Measurements from ENCODE around the gene SLC25A21.

The SLC25A21 gene

DNA sequence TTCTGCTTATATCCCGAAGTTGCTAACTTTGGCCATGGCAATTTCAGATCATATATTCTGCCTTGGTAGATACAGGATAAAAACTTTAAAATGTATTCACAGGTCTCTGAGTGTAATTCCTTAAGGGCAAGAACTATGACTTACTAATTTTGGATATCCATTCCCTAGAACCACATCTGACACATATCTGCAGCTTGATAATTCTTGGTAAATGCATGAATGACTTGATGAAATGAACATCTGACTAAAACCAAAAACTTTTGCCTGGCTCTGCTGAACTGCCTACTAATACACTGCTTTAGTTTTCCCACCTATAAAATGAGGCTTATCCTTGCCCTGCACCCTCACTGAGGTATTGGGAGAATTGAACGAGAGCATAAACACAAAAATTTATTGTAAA, 32.2 kb downstream of the SLC25A21 start:
- no peak for DNase-seq

DNA sequence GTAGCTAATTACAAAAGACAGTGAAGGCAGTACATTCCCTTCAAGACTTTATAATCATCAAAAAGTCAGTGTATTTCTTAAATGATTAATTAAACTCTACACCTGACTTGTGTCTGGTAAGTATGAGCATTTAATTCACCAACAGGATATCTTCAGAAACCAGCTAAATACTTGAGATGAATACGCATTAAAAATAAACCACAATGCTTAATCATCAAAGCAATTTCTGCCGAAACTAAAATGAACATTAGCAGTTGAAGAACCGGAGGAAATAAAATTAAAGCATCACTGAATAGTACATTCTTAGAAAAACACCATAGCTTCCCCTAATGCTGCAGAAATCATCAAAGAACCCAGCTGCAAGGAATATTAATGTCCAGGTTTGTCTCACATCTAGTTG, 32.7 kb downstream of the SLC25A21 start:
- no peak for DNase-seq

DNA sequence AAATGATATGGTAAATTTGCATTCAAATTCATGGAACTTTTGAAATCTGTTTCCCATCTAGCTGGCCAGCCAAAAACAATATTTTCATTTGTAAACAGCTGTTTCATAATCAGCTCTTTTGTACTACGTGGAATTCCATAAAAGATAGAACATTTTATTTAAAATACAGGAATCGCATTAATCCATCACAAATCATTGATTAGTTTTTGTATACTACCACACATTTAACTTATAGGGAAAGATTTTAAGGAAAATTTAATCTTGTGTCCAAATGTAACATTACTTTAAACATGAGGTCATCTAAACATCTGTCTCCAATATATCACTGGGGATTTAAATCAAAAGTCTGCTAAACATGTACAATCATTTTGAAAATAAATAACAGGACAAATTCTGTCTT, 33.5 kb downstream of the SLC25A21 start:
- no peak for DNase-seq

DNA sequence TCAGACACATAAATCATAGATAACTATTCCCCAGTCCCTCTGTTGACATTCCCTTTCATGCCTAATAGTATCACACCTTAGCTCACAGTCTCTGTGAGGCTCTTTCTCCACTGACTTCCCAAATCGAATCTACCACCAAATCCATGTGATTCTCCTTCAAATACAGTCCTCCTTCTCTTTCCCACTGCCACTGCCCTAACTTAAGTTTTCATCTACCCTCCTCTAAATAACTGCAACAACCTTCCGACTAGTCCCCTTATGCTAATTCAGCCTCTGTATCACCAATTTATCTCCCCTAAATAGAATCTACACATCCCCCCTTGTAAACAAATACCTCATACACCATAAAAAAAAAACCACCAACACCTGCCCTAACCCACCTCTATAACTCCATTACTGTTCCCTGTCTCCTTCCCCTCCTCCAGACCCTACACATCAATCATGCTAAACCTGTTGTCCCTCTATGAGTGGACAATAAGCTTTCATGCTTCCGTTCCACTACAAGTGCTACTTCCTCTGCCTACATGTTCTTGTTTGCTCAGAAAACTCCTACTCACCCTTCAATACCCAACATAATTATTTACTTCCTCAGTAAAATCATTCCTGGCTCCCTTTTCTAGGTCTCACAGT, 39.0 kb downstream of the SLC25A21 start:
- DNase-seq = no peak

DNA sequence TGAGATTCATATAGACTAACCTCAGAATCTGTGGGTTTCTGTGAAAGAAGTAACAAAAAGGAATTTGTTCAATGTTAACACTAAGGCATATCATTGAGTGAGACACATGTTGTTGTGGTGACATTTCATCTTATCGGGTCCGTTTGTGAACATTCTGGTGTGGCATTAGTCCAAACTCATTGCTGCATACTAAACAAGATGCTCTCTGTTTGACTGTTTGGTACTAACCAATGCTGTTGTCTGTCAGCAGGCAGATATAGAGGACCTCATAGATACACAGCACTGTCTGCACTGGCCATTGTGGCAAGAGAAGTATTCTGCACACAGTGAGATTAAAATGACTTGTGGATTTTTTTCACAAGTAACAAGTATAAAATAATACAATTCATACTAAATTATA, 41.2 kb downstream of the SLC25A21 start:
- DNase-seq = no peak

DNA sequence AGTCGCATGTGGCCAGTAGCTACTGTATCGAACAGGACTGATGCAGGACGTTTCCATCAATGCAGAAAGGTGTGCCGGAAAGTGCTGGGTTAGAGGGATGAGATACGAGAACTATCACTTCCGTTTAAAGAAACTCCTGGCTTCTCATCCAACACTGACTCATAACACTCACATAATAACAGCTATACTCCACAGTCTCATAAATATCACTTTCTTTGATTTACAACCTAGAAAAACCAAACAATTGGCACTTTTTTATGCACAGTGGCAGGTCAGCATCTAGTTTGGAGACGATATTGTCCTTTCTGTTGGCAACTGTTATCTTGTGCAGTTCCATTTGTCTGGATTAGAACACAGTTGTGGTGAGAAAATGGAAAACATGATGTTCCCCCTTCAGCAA, 43.4 kb downstream of the SLC25A21 start:
- DNase-seq = no peak

DNA sequence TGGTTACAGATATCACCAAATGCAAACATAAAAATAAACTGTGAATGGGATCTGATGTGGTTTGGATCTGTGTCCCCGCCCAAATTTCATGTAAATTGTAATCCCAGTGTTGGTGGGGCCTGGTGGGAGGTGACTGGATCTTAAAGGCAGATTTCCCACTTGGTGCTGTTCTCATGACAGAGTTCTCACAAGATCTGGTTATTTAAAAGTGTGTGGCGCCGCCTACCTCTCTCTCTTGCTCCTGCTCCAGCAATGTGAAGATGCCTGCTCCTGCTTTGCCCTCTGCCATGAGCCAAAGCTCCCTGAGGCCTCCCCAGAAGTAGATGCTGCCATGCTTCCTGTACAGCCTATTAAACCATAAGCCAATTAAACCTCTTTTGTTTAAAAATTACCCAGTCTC, 47.8 kb downstream of the SLC25A21 start:
- no peak for DNase-seq

DNA sequence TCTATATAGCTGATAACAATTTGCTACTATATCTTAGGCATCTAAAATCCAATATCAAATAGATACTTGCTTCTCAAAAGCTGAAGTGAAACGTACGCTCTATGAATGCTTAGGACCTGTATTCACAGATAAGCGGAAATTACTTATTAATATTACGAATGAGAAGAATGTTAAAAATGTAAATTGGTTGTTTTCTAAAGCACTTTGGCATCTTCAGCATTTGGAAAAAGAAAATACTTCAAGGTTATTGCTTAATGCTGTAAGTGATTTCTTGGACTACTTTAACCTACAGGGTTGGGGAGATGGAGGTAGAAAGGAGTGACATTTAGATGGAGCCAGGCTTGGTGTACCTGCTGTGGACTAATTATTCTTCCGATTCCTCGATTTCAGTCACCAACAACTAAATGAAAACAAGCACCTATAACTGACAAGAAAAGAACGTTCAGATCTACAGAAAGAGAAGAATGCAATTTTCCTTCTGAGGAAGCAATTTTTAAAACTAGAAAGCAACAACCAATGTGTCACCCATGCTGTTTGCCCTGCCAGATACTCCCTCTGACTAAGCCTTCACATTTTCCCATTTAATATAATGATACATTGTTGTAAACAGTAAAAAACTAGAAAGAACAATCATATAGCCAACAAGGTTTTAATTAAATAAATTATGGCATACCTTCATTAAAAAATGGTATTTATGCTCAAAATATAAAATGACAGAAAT, 49.3 kb downstream of the SLC25A21 start:
- DNase-seq = no peak

DNA sequence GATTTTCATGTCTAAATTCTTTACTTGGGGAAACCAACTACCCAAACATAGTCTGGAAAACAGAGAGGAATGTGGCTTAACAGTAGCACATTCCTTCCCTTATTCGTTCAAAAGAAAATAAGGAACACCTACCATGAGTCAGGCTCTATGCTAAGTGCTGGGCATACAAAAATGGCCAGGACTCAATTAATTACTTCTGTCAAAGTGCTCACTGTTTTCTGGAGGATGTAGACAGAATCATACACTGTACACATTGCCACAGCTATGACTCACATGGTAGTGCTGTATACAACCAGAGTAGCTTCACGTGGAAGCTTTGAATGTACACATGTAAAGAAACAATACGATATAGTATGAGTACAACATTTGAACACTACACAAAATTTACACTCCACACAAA, 50.1 kb downstream of the SLC25A21 start:
- no peak for DNase-seq

DNA sequence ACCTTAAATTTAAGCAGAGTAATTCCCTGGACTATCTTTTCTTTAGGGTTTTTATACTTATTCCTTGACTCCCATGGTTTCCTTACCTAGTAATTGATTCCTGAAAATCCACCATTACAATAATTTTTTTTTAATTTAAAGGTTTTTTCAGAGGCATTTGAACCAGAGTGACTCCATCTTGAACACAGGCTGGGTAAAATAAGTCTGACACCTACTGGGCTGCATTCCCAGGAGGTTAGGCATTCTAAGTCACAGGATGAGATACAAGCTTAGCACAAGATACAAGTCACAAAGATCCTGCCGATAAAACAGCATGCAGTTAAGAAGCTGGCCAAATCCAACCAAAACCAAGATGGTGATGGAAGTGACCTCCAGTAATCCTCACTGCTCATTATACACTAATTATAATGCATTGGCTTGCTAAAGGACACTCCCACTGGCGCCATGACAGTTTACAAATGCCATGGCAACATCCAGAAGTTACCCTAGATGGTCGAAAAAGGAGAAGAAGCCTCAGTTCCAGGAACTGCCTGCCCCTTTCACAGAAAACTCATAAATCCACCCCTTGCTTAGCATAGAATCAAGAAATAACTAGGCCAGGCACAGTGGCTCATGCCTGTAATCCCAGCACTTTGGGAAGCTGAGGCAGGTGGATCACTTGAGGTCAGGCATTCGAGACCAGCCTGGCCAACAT, 53.6 kb downstream of the SLC25A21 start:
- no peak for DNase-seq

DNA sequence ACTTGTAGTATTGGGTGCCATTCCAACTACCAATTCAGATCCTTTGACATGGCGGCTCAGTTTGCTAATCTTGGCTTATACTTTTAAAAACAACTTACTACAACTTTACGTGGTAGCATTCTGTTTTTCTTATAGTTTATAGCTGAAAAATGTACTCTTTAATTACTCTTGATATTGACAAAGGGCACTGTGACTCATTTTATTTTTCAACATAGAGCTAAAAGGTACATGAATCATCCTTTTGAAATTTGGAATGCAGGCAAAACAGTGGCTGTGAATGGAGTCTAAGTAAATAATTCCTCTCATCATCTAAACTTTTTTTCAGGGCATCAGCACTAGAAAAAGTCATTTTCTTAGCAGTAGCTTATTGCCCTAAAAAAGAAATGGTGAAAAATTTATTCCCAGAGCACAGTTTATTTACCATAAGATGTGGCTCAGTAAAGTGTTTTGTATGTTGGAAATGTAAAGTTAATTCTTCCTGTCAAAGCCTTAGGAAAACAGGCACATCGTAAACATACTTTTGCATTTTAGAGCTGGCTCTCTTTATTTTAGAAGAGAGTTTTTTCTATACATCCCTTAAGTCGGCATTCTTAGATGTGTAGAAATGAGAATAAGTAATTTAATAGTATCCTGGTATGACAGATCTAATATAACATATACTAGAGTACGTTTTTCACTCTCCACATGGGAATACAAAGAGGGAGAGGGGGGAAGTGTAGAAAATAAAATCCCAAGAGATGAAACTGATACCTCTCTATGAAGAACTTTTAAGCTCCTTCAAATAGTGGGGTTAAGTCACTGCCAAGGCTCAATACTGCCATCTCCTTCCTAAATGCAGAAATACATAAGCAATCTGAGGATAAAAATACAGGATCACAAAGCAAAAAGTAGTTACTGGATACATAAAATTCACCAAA, 55.2 kb downstream of the SLC25A21 start:
- DNase-seq = no peak

DNA sequence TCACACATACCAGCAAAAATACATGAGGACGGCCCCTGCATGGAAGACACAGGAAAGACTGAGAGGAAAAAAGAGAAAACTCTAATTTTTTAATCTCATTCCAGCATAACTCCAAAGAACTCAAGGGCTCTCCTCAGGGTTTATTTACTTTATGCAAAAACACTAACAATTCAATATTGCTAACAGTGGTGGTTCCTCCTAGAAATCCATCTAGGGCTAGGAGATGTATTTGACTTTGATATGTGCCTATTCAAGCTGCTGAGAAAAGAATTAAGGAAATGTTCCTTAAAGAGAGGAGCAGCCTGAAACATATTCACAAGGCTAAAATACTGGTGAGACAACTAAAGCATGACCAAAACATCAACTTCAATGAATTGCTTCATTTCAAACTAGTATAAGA, 57.0 kb downstream of the SLC25A21 start:
- DNase-seq = no peak

DNA sequence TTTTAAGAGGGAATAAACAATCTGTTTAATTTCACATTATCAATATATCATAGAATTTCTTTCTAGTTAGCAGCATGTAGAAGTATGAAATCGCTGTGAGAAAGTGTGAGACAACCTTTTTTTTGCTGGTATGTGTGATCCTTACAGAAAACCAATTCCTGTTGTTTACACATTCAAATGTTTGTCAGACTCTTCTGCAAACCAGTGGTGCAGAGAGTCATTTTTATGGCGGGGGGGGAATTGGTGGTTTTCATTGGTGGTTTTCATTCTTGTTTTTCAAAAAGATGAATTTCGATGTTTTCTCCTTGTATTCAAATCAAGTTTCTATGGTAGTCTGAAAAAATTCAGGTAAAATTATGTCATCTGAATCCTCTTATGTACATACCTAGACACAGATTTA, 57.8 kb downstream of the SLC25A21 start:
- no peak for DNase-seq

DNA sequence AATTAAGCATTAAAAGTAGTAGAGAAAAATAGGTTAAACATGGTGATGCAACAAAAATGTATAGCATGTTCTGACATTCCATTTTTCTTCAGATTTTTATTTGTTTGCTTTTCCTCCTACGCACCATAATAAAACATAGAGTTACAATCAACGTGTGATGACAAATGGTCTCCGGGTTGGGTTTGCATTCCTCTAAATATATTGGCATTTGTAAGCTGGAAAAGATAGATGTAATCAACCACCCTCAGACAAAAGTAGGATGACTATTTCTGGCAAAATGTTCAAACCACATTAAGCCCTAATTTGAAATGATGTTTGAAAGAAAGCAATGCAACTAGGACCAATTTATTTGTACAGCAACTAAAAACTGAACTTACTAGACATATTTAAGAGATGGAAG, 58.4 kb downstream of the SLC25A21 start:
- DNase-seq = no peak

DNA sequence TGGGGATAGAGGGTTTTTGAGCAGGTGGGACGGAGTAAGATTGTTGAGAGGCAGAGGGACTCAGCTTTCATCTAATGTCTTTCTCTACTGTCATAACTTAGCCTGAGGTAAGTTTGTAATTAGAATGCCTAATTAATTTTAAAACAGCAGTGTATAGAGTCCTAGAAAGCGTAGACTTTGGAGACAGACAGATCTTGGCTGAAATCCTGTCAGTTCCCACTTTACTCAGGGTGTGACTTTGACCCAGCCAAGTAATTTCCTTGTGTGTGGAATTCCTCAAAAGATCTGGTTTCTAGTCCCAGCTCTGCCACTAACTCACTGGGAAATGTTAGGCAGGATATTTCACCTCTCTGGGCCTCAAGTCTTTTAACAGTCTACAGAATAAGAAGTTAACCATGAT, 74.3 kb downstream of the SLC25A21 start:
- DNase-seq = no peak

DNA sequence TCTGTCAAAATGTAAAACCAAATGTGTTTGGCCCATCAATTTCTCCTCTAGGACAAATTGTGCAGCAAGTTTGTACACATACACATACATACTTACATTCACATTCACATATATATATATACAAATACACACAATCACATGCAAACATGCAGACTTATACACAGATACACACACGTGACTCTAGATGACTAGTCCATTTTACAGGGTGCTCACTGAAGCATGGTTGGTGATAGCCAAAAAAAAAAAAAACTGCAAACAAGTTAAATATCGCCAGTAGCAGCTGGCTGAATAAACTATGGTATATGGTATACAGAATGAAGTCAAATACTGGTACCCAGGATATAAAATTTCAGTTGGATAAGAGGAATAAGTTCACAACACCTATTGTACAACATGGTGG, 77.9 kb downstream of the SLC25A21 start:
- no peak for DNase-seq

DNA sequence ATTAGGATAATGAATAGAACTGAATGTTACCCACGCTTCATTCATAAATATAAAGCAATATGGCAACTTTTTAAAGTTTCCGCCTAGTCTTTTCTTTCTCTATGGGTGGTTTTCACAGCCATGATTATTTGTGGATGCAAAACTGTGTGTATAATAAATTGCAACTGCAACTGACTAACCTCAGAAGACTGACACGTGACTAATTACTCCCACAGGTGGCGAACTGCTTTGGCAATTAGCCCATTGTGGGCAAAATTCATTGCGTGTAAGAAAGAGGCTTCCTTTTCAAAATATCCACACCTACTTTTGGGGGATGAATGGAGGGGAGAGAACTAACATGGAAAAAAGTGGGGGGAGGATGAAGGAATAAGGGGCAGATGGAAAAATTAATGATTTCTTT, 79.0 kb downstream of the SLC25A21 start:
- DNase-seq = no peak

DNA sequence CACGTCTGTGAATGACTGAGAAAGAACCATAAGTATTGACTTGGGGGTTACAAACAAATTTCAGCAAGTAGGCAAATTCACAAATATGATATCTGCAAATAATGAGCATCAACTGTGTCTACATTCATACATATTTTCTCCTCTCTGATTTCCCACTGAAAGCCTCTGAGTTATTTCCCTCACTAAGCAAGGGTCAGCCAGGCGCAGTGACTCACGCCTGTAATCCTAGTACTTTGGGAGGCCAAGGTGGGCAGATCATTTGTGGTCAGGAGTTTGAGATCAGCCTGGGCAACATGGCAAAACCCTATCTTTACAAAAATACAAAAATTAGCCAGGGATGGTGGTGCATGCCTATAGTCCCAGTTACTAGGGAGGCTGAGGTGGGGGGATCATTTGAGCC, 80.8 kb downstream of the SLC25A21 start:
- no peak for DNase-seq

DNA sequence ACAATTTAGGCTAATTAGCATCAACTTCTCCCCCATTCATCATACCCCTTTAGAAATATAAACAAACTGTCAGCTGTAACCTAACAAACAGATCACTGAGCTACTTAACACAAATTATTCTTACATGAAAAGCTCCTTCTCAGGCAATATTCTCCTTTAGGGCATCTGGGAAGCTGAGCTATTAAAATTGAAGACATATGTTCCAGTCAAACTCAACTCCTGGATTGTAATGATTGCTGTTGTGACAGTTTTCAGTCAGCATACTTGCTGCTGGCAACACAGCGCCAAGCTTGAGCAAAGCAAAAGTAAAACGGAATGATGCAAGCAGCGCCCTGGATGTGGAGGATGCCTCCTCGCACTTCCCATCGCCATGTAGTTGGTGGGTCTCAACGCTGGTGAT, 82.4 kb downstream of the SLC25A21 start:
- no peak for DNase-seq

DNA sequence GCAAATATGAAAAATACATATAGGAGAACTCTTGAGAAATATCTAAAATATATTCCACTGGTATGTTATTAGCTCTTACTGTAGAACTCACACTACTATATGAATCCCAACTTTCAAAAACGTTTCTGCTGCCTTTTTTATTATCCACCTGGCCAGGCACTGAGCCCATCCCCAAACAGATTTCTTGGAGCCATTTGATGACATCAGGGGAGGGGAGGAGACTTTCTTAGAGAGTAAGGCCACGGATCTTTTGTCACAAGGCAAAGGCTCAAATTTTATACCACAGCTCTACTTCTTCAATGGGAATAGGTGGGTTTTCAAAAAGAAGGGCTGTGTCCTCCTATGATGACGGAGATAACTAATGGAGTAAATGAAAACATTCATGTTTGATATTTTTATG, 83.0 kb downstream of the SLC25A21 start:
- no peak for DNase-seq

DNA sequence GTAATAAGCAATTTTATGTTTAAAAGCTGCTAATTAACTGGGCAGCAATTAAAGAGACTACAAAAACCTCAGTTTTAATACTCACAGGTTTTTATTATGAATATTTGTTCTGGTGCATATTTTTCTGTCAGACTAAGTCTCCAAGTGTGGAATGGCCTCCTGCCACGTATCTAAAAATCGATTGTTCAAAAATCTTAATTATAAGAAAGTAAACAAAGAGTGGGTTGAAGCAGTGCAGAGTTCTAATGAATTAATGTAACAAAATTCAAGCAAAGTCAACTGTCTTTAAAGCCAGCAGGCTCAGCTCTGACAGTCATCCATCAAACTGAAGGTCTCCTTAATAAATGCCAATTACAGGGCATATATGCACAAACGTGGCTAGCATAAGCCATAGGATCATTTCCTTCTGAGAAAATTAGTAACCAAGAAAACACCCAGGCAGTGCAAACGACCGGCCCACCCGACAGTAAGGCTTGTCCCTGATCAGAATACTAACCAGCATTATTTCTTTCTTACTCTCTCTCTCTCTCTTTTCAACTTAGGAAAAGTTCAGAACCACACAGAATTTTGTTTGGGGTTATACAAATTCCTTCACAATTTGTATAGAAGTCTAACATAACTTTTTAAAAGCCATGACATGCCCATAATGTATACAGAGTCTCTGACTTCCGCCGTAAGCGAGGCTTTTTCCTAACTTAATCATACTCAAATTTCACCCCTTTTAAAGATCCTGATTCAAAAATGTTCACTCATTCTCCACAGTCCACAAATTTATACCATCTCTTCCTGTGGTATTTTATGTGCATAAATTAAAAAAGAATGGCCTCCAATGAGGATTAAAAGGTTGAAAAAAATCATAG, 83.8 kb downstream of the SLC25A21 start:
- no peak for DNase-seq

DNA sequence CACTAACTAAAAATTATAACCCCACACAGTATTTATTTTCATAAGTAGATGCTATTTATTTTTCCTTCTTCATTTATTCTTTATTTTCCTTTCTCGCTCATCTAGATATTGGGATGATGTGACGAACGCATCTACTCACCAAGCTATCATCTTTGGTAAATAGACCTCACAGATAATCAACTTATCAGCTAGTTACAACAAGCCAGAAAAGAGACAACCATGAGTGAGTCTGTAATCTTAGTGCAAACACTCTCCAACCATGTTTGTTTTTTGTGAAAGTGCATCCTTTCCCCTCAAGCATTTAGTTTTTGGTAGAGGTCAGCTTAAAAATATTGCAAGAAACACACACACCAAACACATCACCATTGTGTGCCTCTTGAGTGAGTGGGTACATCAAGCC, 84.9 kb downstream of the SLC25A21 start:
- no peak for DNase-seq

Measured in T1000 (cell line).